Keratinocyte (primary cell): Measurements from ENCODE around the gene TAF4. TPM values are rescaled to one million over a fixed set of nuclear protein-coding genes. Genes with fewer than 3 reads are reported as not detected.

Experiments used
- DNase-seq: peaks from one replicate; pipeline ENCODE4 v3.0.0-alpha.2; 2011; ENCODE audit warnings: low read depth, missing footprints, low spot score
- FAIRE-seq: peaks from 2 replicates; lab custom pipeline; 2011; peaks lifted over from hg19 to GRCh38; lab: Jason Lieb, UNC
- H2AFZ ChIP-seq: 2 replicates; pipeline ENCODE4 v1.6.0; 2012; ENCODE audit warnings: low read length, control low read depth, inconsistent platforms; ENCODE audit not compliant: control insufficient read depth
- H3K27ac ChIP-seq: 2 replicates; pipeline ENCODE4 v1.5.1; 2011; ENCODE audit warnings: low read length; ENCODE audit not compliant: control insufficient read depth, insufficient read depth
- H3K27me3 ChIP-seq: 3 replicates; pipeline ENCODE4 v1.6.0; 2011; ENCODE audit warnings: low read length; ENCODE audit not compliant: control insufficient read depth, insufficient read depth; ENCODE audit errors: extremely low read depth
- H3K36me3 ChIP-seq, 2 experiments: 2 replicates in 1 of 2; 3 replicates in 1 of 2; pipeline ENCODE4 v1.5.1; 2011; ENCODE audit warnings: low read length in 2 of 2, mild to moderate bottlenecking in 1 of 2; ENCODE audit not compliant: control insufficient read depth in 2 of 2, insufficient read depth in 2 of 2; ENCODE audit errors: extremely low read depth in 1 of 2
- H3K4me1 ChIP-seq: 3 replicates; pipeline ENCODE4 v1.5.1; 2011; ENCODE audit warnings: low read length; ENCODE audit not compliant: control insufficient read depth, insufficient read depth; ENCODE audit errors: extremely low read depth
- H3K4me2 ChIP-seq: 3 replicates; pipeline ENCODE4 v1.6.0; 2011; ENCODE audit warnings: low read depth, low read length; ENCODE audit not compliant: control insufficient read depth, insufficient read depth; ENCODE audit errors: extremely low read depth
- H3K4me3 ChIP-seq, 3 experiments: fragments of 200-600 bp in 1 of 3; sonication (generic) in 1 of 3; 2 replicates in 2 of 3; 3 replicates in 1 of 3; pipeline ENCODE4 v1.5.1; 2011 to 2016; ENCODE audit warnings: low read length in 3 of 3, mild to moderate bottlenecking in 3 of 3, control low read depth in 2 of 3, inconsistent platforms in 1 of 3, low read depth in 1 of 3, mixed read lengths in 1 of 3, mixed run types in 1 of 3, moderate library complexity in 1 of 3; ENCODE audit not compliant: control insufficient read depth in 2 of 3, insufficient read depth in 2 of 3; ENCODE audit errors: extremely low read depth in 1 of 3
- H3K79me2 ChIP-seq: 2 replicates; pipeline ENCODE4 v1.6.0; 2012; ENCODE audit warnings: low read length; ENCODE audit not compliant: control insufficient read depth, insufficient read depth
- H3K9ac ChIP-seq: 3 replicates; pipeline ENCODE4 v1.6.0; 2011; ENCODE audit warnings: low read length; ENCODE audit not compliant: control insufficient read depth, insufficient read depth; ENCODE audit errors: extremely low read depth
- H3K9me1 ChIP-seq: 3 replicates; pipeline ENCODE4 v1.6.0; 2011; ENCODE audit warnings: low read length; ENCODE audit not compliant: control insufficient read depth, insufficient read depth; ENCODE audit errors: extremely low read depth
- H3K9me3 ChIP-seq: 2 replicates; pipeline ENCODE4 v1.5.1; 2012; ENCODE audit warnings: low read depth, low read length; ENCODE audit not compliant: control insufficient read depth
- H4K20me1 ChIP-seq: 3 replicates; pipeline ENCODE4 v1.6.0; 2011; ENCODE audit warnings: low read length; ENCODE audit not compliant: control insufficient read depth, insufficient read depth; ENCODE audit errors: extremely low read depth
- CTCF ChIP-seq, 3 experiments: IDR thresholded peaks in 1 of 3; conservative IDR thresholded peaks in 1 of 3; optimal IDR thresholded peaks in 1 of 3; 2 replicates in 2 of 3; 3 replicates in 1 of 3; pipeline versions ENCODE3 to v1.5.1; 2011; ENCODE audit warnings: low read length in 3 of 3, mild to moderate bottlenecking in 3 of 3, moderate library complexity in 2 of 3, control low read depth in 1 of 3, inconsistent platforms in 1 of 3; ENCODE audit not compliant: insufficient read depth in 2 of 3; ENCODE audit errors: extremely low read depth in 1 of 3
- EZH2 ChIP-seq: IDR thresholded peaks from one replicate; pipeline ENCODE4 v1.6.1; 2012; ENCODE audit warnings: inconsistent platforms, mild to moderate bottlenecking, low read length, moderate library complexity
- dilution Hi-C: fragments of 300-500 bp; cut with MboI; formaldehyde crosslinking; loops from one replicate; pipeline ENCODE4 v1.7.0; 2020; ENCODE audit warnings: low sequenced_read_pairs; ENCODE audit not compliant: extremely low pct_ligation_motif_present
- polyA plus RNA-seq, 5 experiments: library from polyadenylated mRNA; depleted of rRNA in 3 of 5; stranded (reverse) in 3 of 5; stranded (forward) in 1 of 5; unstranded in 1 of 5; fragments of >200 nt; gene quantifications; 1 replicate in 1 of 5; 2 replicates in 3 of 5; 3 replicates in 1 of 5; pipeline versions ENCODE4 v1.2.1 to v1.2.3, GENCODE V29; 2011 to 2012; ENCODE audit warnings: missing spikeins in 2 of 5, low read depth in 1 of 5, low replicate concordance in 1 of 5

Gene TAF4
- polyA plus RNA-seq, 1 donor (not counting 4 experiments of a cell fraction or from before 2014, with no cell fraction given) = 3.3 TPM

DNA sequence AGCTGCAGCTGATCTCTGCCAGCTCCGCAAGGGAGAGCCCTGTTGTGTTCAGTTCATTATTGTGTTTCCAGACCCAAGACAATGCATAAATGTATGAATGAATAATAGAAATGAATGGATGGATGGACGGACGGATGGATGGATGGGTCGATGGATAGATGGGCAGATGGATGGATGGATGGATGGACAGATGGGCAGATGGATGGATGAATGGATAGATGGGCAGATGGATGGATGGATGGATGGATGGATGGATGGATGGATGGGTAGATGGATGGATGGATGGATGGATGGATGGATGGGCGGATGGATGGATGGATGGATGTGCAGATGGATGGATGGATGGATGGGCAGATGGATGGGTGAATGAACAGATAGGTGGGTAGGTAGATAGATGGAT lies 39.9 kb upstream of the TAF4 start:
- Histone ChIP-seq H4K20me1 (no peaks in the 10 kb centered on the region), H3K79me2 (no peaks in the 10 kb centered on the region), H3K9me1 (no peaks in the 10 kb centered on the region), H3K9me3 (peaks cover 16% of the 10 kb centered on the region), H3K9ac (no peak overlapping the region), H3K4me1 (no peaks in the 10 kb centered on the region), H3K4me3 (no peak overlapping the region), H3K27me3 (no peaks in the 10 kb centered on the region), H2AFZ (no peak overlapping the region), H3K4me2 (no peak overlapping the region), H3K27ac (no peak overlapping the region), H3K36me3 (no peaks in the 10 kb centered on the region)
- no peak for DNase-seq
- TF ChIP-seq EZH2 (no peak), CTCF (optimal IDR thresholded peaks at IDR 0.05 in 1 of 3, IDR thresholded peaks at IDR 0.05 in 1 of 3, conservative IDR thresholded peaks at IDR 0.05 in 1 of 3; ENCODE audit: extremely low read depth in 1 of 3, insufficient read depth in 2 of 3, low read length in 3 of 3) (no peak)
- dilution Hi-C loops = no loop called here
- no peak for FAIRE-seq

DNA sequence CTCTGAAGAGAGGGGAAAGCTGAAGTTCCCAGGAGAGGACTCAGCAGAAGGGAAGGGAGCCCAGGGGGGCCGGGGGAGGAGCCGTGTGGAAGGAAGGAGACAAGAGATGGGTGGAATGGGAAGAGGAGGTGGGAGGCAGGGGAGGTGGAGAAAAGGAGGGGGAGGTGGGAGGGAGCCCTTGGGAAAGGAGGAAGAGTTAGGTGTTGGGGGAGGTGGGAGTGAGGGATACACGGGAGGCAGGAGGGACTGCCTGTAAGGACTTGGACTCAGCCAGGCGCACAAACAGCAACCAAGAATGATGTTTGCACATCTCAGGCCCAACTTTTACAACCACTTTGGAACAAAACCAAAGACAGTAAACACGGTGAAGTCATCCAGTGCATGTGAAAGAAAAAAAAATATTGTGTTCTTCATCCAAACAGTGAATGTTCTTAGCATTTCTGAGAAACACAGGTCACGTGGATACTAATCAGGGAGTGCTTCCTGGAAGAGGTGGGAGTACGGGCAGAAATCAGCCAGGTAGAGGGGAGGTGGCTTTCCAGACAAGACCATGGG lies 39.2 kb upstream of the TAF4 start:
- Histone ChIP-seq H4K20me1 (no peaks in the 10 kb centered on the region), H3K79me2 (no peaks in the 10 kb centered on the region), H3K4me2 (no peak overlapping the region), H3K27ac (no peak overlapping the region), H3K36me3 (no peaks in the 10 kb centered on the region), H3K27me3 (no peaks in the 10 kb centered on the region), H3K9me3 (peaks cover 18% of the 10 kb centered on the region), H3K4me1 (no peaks in the 10 kb centered on the region), H2AFZ (no peak overlapping the region), H3K9me1 (no peaks in the 10 kb centered on the region), H3K9ac (no peak overlapping the region), H3K4me3 (no peak overlapping the region)
- dilution Hi-C loops = no loop called here
- TF ChIP-seq EZH2 (no peak), CTCF (optimal IDR thresholded peaks at IDR 0.05 in 1 of 3, IDR thresholded peaks at IDR 0.05 in 1 of 3, conservative IDR thresholded peaks at IDR 0.05 in 1 of 3; ENCODE audit: extremely low read depth in 1 of 3, insufficient read depth in 2 of 3, low read length in 3 of 3) (no peak)
- no peak for DNase-seq
- no peak for FAIRE-seq
